HK-2 (cell line): ENCODE data around the gene WDR3.
"Not testable (repeated sequence)": the region's sequence is repeated elsewhere in the genome, so short reads cannot be mapped to it uniquely, and the experiment has no call there.

ENCODE experiments used
- DNase-seq: peaks from one replicate; pipeline ENCODE4 v3.0.0-alpha.2; 2018; ENCODE audit not compliant: unreplicated experiment

Gene WDR3

DNA sequence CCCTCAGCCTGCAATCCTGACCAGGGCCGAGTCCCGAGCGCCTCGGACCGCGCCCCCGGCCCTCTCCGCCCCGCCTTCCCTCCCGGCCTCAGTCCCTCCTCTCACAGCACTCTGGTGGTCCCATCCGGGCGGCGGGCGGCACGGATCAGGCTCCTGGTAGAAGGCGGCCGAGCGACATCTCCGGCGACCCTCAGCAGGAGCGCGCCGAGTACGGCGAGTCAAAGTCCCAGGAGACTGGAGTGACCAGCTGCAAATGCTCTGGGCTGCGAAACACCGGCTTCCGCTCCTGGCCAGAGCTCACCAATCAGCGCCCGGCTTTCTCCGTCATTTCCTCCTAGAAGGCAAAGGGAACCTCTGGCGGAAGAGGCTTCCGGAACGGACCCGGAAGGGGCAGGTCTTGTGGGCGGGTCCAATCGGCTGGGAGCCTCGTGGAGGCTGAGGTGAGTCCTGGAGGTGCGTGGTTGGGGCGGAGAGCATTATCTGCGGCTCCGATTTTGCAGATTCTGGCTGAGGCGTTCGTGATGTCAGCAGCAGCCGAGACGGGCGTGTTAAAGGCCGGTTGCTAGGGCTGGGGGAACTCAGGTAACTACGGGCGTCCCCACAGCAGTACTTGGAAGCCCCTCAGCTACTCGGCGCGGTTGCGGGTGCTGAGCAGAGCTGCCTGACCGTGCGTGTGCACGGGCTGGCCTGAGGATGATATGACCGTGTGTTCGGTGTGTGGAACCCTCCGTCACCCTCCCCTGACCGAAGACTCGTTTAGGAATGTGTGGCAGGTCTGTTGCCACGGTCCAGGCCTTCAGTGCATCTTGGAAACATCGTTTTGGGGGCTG is at the start of gene WDR3, which contains the start of gene GDAP2:
Gene WDR3, plus strand, starts transcription at position 397 of the 830 bp plus-strand sequence. CDS start 3,581 bp downstream, outside the sequence.
Gene GDAP2, minus strand, starts transcription at position 279 of the 830 bp plus-strand sequence. CDS start 9,264 bp downstream, outside the sequence.
- DNase-seq, result peak; percentile 96

DNA sequence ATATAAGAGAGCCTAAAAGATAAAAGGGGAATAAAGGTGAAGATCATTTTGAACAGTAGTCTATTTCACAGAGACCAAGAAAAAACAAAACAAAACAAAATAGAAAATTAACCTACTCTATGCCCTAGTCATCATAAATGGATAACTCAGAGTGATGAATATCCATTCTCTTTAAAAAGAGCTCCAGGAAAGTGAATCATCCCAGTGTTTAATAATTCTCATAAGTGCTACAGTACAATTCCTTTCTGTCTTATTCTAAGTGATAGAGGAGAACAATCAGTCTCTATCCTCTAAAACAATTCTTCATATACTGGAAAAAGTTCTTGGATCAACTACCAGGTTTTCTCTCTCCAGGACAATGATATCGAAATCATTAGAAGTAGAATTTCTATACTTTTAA is 45.9 kb upstream of the WDR3 start:
- no peak for DNase-seq

DNA sequence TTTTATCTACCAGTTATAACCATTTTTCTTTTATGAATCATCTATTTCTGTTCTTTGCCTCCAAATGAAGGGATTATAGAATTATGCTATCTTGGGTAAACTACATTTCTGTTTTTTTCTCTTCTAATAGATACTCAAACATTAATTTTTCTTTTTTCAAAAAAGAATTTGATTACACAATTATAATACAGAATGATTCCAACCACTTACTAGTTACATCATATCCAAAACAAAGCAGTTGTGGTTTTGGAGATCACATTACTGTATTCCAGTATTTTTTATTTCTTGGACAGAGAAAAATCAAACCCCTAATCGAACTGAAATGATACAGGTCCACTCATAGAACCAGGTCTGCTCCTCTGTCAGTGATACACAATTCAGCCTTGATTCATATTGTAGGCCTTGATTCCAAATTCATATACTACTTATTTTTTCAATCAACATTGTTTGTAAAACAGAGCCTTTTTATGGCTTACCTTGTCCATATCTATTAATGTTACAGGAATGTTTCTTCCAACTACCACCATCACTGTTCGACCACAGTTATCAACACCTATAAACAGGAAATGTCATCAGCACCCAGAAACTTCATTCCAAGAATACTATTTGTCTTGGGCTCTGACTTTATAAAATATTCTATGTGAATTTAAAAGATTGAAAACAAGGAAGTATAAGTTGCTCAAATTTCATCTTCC is 43.3 kb upstream of the WDR3 start:
- no peak for DNase-seq

DNA sequence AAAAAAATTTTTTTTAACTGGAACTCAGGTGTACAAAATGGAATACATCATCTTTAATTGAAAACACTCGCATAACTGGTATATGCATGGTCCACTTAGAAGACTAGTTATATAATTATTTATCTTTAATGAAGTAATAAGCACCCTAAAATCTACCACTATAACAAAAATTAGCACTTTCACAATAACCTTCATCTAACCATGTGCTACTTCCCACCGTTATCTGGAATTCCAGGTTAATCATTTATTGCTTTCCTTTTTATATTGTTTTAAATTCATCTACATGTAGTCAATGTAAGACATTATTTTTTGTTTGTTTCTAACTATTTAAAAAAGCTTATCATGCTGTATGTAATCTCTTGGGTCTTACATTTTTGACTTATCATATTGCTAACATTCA is 39.1 kb upstream of the WDR3 start:
- DNase-seq, result no peak

DNA sequence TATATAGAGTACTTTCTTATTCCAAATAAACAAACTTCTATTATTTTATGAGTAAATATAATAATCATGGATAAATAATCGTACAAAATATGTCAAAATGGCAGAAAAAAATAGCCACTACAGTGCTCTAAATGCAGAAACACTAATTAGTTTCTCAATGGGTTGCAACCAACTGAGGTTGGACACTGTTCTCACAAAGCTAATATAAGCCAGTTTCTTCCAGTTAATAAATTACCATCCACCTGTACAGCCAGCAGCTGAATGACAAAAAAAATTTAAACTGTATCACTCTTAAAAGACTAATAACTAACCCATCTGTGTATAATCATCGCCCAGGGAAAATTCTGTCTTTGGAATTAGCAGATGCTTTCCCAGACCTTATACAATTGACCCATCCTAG is 37.0 kb upstream of the WDR3 start:
- no peak for DNase-seq

DNA sequence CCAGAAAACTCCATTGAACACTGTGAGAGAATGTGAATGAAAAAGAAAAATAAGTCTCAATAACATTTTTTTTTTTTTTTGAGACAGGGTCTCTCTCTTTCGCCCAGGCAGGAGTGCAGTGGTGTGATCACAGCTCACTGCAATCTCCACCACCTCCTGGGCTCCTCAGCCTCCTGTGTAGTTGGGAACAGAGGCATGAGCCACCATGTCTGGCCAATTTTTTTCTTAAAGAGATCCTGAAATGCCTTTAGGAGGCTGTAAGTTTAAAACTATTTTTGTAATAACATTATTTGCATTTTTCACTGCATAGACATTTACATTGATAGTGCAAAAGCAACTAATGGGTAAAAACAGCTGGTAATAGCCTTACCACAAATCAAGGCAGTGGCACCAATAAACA is 35.5 kb upstream of the WDR3 start:
- DNase-seq, result no peak

DNA sequence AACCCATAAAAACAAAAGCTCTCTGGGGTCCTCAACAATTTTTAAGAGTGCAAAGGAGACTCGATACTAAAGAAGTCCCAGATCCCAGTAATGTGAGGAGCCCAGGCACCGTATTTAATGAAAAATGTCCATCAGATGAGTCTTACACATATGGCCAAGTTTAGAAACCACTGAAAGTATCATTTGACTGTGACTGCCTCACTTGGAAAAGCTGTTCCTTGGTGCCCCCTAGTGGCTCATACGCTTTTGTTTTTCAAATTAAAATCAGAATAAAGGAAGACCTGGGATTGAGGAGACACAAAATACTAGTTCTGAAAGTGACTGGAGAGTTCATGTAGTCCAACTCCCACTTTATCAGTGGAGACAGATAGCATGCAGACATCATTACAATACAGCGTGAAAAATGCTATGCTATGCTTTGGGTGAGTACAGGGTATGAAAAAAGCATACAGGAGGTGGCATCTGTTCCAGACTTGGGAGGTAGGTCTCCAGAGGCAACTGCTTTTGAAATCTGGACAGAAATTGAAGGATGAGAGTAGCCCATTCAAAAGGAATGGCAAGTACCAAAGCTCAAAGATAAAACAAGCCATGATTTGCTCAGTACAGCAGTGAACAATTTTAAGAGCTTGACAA is 33.9 kb upstream of the WDR3 start:
- DNase-seq, result peak; percentile 48

DNA sequence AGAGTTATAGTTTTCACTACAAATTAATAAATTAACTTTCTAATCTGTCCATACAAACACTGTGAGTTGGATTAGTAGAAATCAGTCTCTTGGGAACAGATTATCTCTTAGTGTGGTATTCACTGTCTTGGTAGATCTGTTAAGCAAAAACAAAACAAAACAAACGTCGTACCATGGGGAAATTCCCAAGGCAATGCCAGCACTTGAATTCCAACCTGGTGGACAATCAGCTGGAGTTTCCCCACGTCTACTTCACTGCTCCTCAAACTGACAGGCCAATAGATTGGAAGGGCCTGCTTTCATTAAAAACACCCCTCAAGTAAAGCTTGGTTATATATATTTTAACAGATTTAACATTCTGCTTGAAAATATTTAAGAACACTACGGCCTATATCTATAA is 32.0 kb upstream of the WDR3 start:
- peak; percentile 1 for DNase-seq

DNA sequence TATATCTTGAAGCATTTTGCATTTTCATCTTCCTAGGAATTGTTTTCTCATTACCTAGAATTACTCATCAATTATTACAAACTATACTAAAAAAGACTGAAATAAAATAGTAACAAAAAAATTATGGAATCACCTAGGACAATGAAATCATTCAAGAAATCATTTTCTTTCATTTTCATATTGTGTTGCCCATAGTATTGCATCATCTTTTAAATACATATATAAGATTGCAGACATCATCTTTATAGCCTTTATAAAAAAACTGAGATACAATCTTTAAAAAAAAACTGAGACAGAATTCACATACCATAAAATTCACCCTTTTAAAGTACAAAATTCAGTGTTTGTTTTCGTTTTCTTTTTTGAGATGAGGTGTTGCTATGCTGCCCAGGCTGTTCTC is 29.7 kb upstream of the WDR3 start:
- DNase-seq, result no peak

DNA sequence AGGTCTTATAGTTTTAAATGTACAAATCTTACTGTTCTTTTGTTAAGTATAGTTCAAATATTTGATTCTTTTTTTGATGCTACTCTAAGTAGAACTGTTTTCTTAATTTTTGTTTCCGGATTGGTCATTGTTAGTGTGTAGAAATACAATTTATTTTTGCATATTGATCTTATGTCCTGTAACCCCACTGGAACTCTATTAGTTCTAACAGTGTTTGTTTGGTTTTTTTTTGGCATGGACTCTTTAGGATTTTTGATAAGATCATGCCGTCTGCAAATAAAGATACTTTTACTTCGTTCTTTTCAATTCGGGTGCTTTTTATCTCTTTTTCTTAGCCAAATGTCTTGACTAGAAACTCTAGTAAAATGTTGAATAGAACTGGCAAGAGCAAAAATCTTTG is 26.6 kb upstream of the WDR3 start:
- no peak for DNase-seq

DNA sequence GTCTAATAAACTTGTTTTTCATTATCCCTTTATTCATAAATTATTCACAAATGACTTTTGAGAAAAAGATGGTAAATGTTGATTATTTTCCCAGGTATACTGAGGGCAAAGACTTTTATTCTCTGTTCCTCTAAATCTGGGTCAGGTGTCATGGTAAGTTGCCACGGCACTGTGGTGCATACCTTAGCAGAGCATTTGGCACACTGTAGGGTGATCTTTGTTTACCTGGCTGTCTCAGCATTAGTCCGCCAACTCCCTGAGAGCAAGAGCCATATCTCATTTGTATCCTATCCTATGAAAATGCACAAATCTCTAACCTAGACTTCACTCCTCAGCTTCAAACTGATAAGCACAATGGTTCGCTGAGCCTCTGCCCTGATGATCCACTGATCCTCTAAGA is 25.1 kb upstream of the WDR3 start:
- no peak for DNase-seq

DNA sequence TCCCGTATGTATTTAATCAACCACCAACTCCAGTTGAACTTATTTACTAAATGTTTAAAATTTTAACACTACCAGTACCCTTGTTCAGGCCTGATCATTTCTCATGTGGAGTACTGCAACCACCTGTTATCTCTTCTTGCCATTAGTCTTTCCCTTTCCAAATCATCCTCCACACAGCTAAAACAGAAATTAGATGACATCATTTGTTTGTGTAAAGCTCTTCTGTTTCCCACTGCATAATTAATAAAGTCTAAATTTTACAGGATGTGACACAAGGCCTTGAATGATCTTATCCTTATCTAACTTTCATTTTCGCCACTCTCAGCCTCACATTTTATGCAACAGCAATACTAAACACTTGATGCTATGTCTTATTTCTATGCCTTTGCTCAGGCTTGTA is 24.5 kb upstream of the WDR3 start:
- no peak for DNase-seq

DNA sequence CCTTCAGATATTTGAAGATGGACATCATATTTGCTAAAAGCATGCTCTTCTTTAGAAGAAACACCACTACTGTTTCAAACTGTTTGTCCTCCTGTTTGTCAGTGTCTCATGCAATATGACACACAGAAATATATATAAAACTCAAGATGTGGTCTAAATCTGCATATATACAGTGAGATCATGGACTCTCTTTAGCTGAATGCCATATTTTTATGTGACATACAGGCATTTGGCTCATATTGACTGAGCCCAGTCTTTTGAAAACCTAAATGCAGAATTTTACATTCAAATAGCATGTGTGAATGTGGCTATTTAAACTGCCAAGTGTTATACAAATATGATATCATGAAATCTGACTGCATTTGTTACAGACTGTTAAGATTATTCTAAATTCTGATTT is 18.5 kb upstream of the WDR3 start:
- DNase-seq, result no peak

DNA sequence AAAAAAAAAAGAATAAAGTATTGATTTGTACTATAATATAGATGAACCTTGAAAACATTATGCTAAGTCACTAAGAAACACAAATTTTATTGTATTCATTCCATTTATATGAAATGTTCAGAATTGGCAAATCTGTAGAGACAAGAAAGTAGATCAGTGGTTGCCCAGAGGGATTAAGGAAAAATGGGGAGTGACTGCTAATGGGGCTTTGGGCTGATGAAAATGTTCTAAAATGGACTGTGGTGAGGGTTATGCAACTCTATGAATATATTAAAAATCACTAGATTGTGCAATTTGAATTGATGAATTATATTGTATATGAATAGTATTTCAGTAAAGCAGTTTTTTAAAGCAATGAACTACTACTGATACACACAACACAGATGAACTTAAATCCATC is 10.2 kb upstream of the WDR3 start:
- DNase-seq, result no peak

DNA sequence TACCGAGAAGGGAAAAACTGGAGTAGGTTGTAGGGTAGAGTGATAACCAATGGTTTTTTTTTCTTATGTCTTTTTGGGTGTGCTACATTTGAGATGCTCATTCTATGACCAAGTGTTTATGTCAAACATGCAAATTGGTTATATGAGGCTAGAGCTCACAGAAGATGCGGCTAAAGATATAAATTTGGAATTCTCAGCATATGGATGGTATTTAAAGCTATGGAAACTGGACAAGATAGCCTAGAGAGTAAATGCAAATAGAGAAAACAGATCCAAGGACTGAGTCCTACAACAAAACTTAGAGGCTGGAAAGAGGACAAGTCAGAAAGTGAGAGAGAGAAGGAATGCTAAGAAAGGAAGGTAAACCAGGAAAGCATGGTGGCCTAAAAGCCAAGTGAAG is 7.5 kb upstream of the WDR3 start:
- DNase-seq, result no peak

DNA sequence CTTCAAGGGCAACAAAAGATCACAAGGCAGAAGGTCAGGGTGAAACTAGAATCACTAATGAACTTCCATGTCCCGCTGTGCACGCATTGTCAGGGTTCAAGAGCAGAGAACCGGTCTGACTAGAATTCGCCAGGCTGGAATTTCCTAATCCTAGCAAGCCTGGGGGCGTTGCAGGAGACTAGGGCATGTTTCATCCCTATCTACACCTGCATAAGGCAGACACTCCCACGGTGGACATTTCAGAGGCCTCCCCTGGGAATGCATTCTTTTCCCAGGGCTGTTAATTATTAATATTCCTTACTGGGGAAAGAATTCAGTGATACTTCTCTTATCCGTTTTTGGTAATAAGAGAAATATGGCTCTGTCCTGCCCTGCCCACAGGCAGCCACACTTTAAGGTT is 6.8 kb upstream of the WDR3 start:
- not testable (repeated sequence) for DNase-seq

DNA sequence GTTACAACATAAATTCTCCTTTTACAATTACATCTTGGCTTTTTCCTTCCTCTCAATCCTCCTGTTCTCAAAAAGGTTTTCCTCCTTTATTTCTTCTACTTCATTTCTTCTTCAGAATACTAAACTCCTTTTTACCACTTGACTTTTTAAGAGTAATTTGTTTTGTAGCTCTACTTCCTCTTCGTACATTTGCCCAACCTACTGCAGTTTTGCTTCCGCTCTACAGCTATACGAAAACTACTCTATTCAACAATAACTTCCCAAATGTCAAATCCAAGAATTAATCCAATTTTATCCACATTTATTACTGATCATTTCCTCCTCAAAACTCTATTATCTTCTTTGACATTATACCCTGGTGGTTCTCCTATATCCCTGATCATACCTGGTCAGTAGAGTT is 3.6 kb upstream of the WDR3 start:
- DNase-seq, result no peak

DNA sequence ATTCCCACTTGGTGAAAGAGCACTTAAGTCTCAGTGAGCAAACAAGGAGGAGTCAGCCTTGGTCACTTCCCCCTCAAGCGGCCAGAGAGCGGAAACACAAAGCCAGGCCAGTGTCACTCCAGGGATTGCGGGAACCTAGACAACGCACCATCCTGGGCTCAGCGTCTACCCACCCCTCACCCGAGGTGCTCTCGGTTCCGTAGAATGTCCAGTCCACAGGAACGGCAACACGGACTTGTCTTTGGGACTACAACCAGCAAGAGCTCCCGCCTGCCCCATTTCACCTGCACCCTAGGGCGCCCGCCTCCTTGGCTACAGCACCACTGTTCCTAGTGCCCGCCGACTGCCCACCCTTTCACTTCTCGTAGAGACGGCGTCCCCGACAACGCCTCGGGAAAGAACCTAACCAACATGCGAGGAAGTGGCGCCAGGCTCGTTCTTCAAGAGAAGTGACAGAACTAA is 627 bp upstream of the WDR3 start:
- DNase-seq, result peak; percentile 54

DNA sequence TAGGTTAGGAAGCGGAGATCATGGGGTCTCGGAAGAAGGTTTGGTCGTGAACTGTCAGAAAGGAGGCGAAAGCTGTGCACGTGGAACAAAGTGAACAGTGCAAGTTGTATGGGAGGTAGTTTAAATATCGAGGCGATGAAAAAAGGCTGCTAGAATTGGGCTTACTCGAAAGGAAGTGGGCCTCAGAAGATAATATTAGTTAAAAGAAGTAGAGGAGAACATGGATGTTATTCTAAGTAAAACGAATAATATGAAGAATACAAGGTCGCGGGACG is 571 bp downstream of the WDR3 start:
- DNase-seq, result no peak

DNA sequence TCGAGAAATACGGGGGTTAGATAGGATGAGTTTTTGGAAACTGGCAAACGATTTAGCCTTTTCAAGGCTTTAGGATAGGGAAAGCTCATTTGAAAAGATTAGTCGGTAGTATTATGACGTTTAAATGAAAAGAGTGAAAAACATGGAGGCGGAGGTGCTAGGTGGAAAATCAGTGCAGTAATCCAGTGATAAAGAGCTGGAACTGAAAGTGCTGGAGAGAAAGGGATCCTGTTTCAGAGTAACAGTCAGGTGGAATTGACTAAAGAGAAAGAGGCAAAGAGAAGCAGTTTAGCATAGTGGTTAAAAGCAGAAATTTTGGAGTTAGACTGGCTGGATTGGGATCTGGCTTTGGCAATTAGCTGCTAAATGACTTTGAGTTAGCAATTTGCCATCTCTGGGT is 945 bp downstream of the WDR3 start:
- no peak for DNase-seq

DNA sequence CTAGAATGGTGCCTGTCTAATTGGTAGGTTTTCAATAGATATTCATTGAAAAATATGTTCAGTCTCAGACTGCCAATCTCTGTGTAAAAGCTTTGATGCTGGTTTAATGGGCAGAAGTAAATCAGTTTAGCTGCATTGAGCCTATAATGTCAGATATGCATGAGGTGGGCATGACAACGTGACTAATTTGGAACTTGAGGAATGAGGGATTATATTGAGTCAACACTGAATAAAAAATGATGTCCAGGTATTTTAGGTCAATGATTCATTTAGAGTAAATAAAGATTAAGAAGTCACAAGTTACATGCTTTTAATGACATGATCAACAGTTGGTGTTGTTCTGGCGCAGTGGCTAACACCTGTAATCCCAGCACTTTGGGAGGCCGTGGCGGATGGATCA is 3.0 kb downstream of the WDR3 start:
- no peak for DNase-seq

DNA sequence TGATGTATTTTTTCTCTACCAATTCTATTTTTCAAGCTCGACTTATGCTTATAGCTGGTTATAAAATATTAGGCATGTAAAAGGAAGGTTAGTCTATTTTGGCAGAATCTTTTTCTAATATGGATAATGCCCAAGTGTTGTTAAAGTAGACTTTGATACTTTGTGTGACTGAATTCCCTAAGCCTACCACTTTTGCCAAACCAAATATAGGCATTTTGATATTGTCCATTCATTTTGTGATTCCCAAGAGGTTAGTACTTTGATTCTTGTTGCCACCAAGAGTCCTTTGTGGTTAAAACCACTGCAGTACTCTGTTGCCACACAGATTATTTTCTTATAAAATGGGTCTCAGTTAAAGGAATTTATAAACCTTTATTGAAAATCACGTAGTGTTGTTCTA is 4.2 kb downstream of the WDR3 start:
- no peak for DNase-seq

DNA sequence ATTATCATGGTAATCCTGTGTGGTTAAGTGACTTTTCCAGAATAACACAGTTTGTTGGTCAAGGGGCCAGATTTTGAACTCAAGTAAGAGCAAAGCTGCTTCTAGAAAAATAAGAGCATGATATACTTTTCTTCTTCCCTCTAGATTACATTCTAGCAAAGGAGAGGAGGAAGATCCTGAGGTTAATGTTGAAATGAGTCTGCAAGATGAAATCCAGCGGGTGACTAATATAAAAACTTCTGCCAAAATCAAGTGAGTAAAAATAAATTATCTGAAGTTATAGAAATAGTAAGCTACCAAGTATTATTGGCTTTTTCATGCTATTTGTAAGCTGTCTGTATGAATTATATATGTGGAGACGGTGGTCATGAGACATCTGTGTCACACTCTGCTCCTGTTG is 12.8 kb downstream of the WDR3 start:
- DNase-seq, result no peak
